Activated CD8-positive, alpha-beta T cell treated with anti-CD3 and anti-CD28 coated beads for 36 hours (primary cell): ENCODE results near the gene CEP104. TPM values are rescaled to one million over a fixed set of nuclear protein-coding genes. Genes with fewer than 3 reads are reported as not detected.

ENCODE experiments used
- ATAC-seq: fragments of 200-7000 bp; cut with Tn5 transposase; one replicate; pipeline ENCODE4 v1.10.0; 2021; ENCODE audit warnings: mild to moderate bottlenecking, moderate library complexity
- CTCF ChIA-PET: fragments of 350-600 bp; sonication (Branson Sonifier 250); formaldehyde crosslinking; loops from one replicate; lab custom pipeline; 2021; ENCODE audit warnings: antibody characterized with exemption; lab: Charles Lee
- POLR2A ChIA-PET: fragments of 350-600 bp; sonication (Branson Sonifier 250); formaldehyde crosslinking; loops from one replicate; lab custom pipeline; 2021; ENCODE audit warnings: antibody characterized with exemption; lab: Charles Lee
- DNase-seq: peaks from one replicate; pipeline ENCODE4 v3.0.0-alpha.2; 2020
- H3K27ac Mint-ChIP-seq: one replicate; pipeline ENCODE4 v1.8.0; 2021; ENCODE audit warnings: mild to moderate bottlenecking, mixed read lengths
- H3K27me3 Mint-ChIP-seq: one replicate; pipeline ENCODE4 v1.8.0; 2021; ENCODE audit warnings: mixed read lengths
- H3K36me3 Mint-ChIP-seq: one replicate; pipeline ENCODE4 v1.8.0; 2021; ENCODE audit warnings: low read depth, mixed read lengths
- H3K4me1 Mint-ChIP-seq: one replicate; pipeline ENCODE4 v1.8.0; 2021; ENCODE audit warnings: low read depth, mixed read lengths
- H3K4me3 Mint-ChIP-seq: one replicate; pipeline ENCODE4 v1.8.0; 2021; ENCODE audit warnings: mild to moderate bottlenecking, moderate library complexity, mixed read lengths
- H3K9me3 Mint-ChIP-seq: one replicate; pipeline ENCODE4 v1.8.0; 2021; ENCODE audit warnings: mixed read lengths
- CTCF ChIP-seq: fragments of 200-600 bp; IDR thresholded peaks from one replicate; pipeline ENCODE4 v1.8.0; 2022; ENCODE audit warnings: antibody characterized with exemption, mild to moderate bottlenecking
- intact Hi-C: fragments of 100-400 bp; cut with micrococcal nuclease; formaldehyde crosslinking; loops from one replicate; pipeline ENCODE4 v1.10.0; 2022
- total RNA-seq, 2 experiments: library from RNA; stranded (reverse); gene quantifications; one replicate each; pipeline ENCODE4 v1.2.3, GENCODE V29; 2021

The CEP104 gene
- total RNA-seq, 2 experiments from 2014 or later, result 29.3 to 29.8 TPM

- CTCF ChIA-PET, result interaction anchor here (2.0 kb wide), 1 partner anchor 10 kb away, joined by 6 read pairs; no protein-coding TSS in a partner anchor
- no peak for TF ChIP-seq CTCF
- DNase-seq, result no peak
- Mint-ChIP-seq H3K4me1 (peaks cover 14% of the 10 kb centered on the region), H3K36me3 (peaks cover 43% of the 10 kb centered on the region), H3K4me3 (no peak overlapping the region), H3K9me3 (no peaks in the 10 kb centered on the region), H3K27ac (no peak overlapping the region), H3K27me3 (no peaks in the 10 kb centered on the region)
- no peak for ATAC-seq
- POLR2A ChIA-PET, result interaction anchor here (1.1 to 1.5 kb wide), 3 partner anchors 10 to 28 kb away, joined by 3 to 5 read pairs (median 3); no protein-coding TSS in a partner anchor
- intact Hi-C loops, result no loop called here
Observed at GRCh38 chr1:3783651-3784474, 73.1 kb downstream of the CEP104 start.

GRCh38 chr1:3780901-3781300 lies 76.1 kb downstream of the CEP104 start:
- no peak for ATAC-seq
- intact Hi-C loops, result no loop called here
- POLR2A ChIA-PET, result no interaction called here

GRCh38 chr1:3779912-3780416 lies 77.0 kb downstream of the CEP104 start:
- peaks cover 4% of the 10 kb centered on the region for H3K4me1 Mint-ChIP-seq
- H3K4me3 Mint-ChIP-seq, result no peak overlapping the region
- H3K36me3 Mint-ChIP-seq, result peaks cover 30% of the 10 kb centered on the region
- ATAC-seq (no peak), DNase-seq (no peak)
- no peaks in the 10 kb centered on the region for H3K9me3 Mint-ChIP-seq
- ChIA-PET POLR2A (interaction anchor here (3.3 kb wide), 1 partner anchor 16 kb away, joined by 12 read pairs; the partner anchor contains the start of gene LRRC47), CTCF (no interaction called here)
- TF ChIP-seq CTCF, result no peak
- no peaks in the 10 kb centered on the region for H3K27me3 Mint-ChIP-seq
- intact Hi-C loops, result no loop called here
- no peak overlapping the region for H3K27ac Mint-ChIP-seq

More at GRCh38 chr1:3780901-3781300, 76.1 kb downstream of the CEP104 start:
- H3K4me1 Mint-ChIP-seq, result no peaks in the 10 kb centered on the region
- H3K27me3 Mint-ChIP-seq, result no peaks in the 10 kb centered on the region
- CTCF ChIA-PET, result no interaction called here
- no peak for DNase-seq
- H3K9me3 Mint-ChIP-seq, result no peaks in the 10 kb centered on the region
- no peak overlapping the region for H3K4me3 Mint-ChIP-seq
- no peak overlapping the region for H3K27ac Mint-ChIP-seq
- peaks cover 35% of the 10 kb centered on the region for H3K36me3 Mint-ChIP-seq
- TF ChIP-seq CTCF, result no peak

- no peak for TF ChIP-seq CTCF
- DNase-seq, result no peak
- no peak for ATAC-seq
- peaks cover 4% of the 10 kb centered on the region for H3K4me1 Mint-ChIP-seq
- POLR2A ChIA-PET, result interaction anchor here (3.3 kb wide), 1 partner anchor 17 kb away, joined by 12 read pairs; the partner anchor contains the start of gene LRRC47
- no peak overlapping the region for H3K4me3 Mint-ChIP-seq
- no peak overlapping the region for H3K27ac Mint-ChIP-seq
- CTCF ChIA-PET, result no interaction called here
- H3K36me3 Mint-ChIP-seq, result peaks cover 26% of the 10 kb centered on the region
- H3K9me3 Mint-ChIP-seq, result no peaks in the 10 kb centered on the region
- H3K27me3 Mint-ChIP-seq, result no peaks in the 10 kb centered on the region
- intact Hi-C loops, result no loop called here
Observed at GRCh38 chr1:3779265-3779911, 77.6 kb downstream of the CEP104 start.
